K562 (cell line): ENCODE results near the gene NAA38. TPM values are rescaled to one million over a fixed set of nuclear protein-coding genes. Genes with fewer than 3 reads are reported as not detected.

Source experiments
- ATF2 ChIP-seq: sonication (generic); formaldehyde crosslinking; IDR thresholded peaks from 2 replicates; pipeline ENCODE4 v1.8.1; 2022; ENCODE audit warnings: missing genetic modification reagents
- E2F1 ChIP-seq: sonication (generic); formaldehyde crosslinking; IDR thresholded peaks from 2 replicates; pipeline ENCODE4 v1.8.1; 2023; ENCODE audit warnings: mild to moderate bottlenecking, missing genetic modification reagents, moderate library complexity
- KLF1 ChIP-seq: fragments of 450-650 bp; IDR thresholded peaks from 2 replicates; pipeline ENCODE4 v1.6.1; 2016; ENCODE audit warnings: missing genetic modification characterization, missing compliant biosample characterization
- MAZ ChIP-seq, 2 experiments: fragments of 450-650 bp in 1 of 2; sonication (generic) in 1 of 2; formaldehyde crosslinking; IDR thresholded peaks in 1 of 2; conservative IDR thresholded peaks in 1 of 2; 2 replicates each; pipeline versions ENCODE4 v1.4.0 to v1.5.0; 2020; ENCODE audit warnings: mild to moderate bottlenecking in 1 of 2, missing genetic modification reagents in 1 of 2
- MYC ChIP-seq, 2 experiments: fragments of 250-450 bp in 1 of 2; sonication (Bioruptor Pico) in 1 of 2; IDR thresholded peaks; 2 replicates each; pipeline versions ENCODE4 v1.5.1 to v1.6.1; 2012 to 2021; ENCODE audit warnings: low read depth in 2 of 2, borderline replicate concordance in 1 of 2, improper control_type of control experiment in 1 of 2, low read length in 1 of 2, mild to moderate bottlenecking in 1 of 2, moderate library complexity in 1 of 2
- MYNN ChIP-seq, 2 experiments: sonication (generic); formaldehyde crosslinking in 1 of 2; IDR thresholded peaks; 2 replicates each; pipeline versions ENCODE4 v1.5.0 to v1.6.1; 2016 to 2020; ENCODE audit warnings: antibody characterized with exemption in 1 of 2, missing genetic modification reagents in 1 of 2
- TAF15 ChIP-seq: fragments of 200-400 bp; formaldehyde crosslinking; IDR thresholded peaks from 2 replicates; pipeline ENCODE4 v1.6.1; 2017; ENCODE audit warnings: mild to moderate bottlenecking, low read depth, low read length, moderate library complexity
- TSHZ1 ChIP-seq: fragments of 250-450 bp; sonication (Bioruptor Pico); IDR thresholded peaks from 2 replicates; pipeline ENCODE4 v1.4.0; 2020; ENCODE audit warnings: mild to moderate bottlenecking, moderate library complexity
- ZKSCAN3 ChIP-seq: fragments of 250-450 bp; sonication (Bioruptor Pico); IDR thresholded peaks from 2 replicates; pipeline ENCODE4 v1.4.0; 2020
- ZNF318 ChIP-seq, 2 experiments: fragments of 450-650 bp; IDR thresholded peaks; 2 replicates each; pipeline ENCODE4 v1.6.1; 2016; ENCODE audit warnings: mild to moderate bottlenecking in 2 of 2, borderline replicate concordance in 1 of 2, low read depth in 1 of 2, moderate library complexity in 1 of 2
- polyA plus RNA-seq, 8 experiments: library from polyadenylated mRNA; depleted of rRNA in 4 of 8; stranded (reverse) in 5 of 8; unstranded in 3 of 8; fragments of >200 nt; fragmentation: Nextera tagmentation in 2 of 8; fragmentation: Illumina TruSeq in 1 of 8; extraction: Ambion mirVana in 2 of 8; extraction: Trizol in 1 of 8; gene quantifications; 2 replicates each; pipeline versions ENCODE4 v1.2.1 to v1.2.3, GENCODE V29; 2011 to 2014; ENCODE audit warnings: inconsistent platforms in 1 of 8, missing spikeins in 1 of 8
- total RNA-seq, 7 experiments: library from RNA; depleted of rRNA in 6 of 7; stranded (reverse); fragments of >200 nt in 6 of 7; fragmentation: Illumina TruSeq in 2 of 7; extraction: Trizol in 2 of 7; gene quantifications; 2 replicates each; pipeline versions ENCODE4 v1.2.1 to v1.2.3, GENCODE V29; 2011 to 2021; ENCODE audit warnings: low replicate concordance in 1 of 7

Gene NAA38
- total and polyA plus RNA-seq, 9 of the 15 experiments (the other 6 are each of a cell fraction or from before 2014, with no cell fraction given), result 16.4 to 99.8 (median 57.3) TPM

- TF ChIP-seq E2F1 (CRISPR knock-in tag) (no peak), KLF1 (tag) (peak; percentile 47; the same call in 1 of the 2 replicates), TSHZ1 (CRISPR knock-in tag) (no peak), MYC (IDR thresholded peaks at IDR 0.05; ENCODE audit: low read depth, low read length) (peak; percentile 90), MYC (CRISPR knock-in tag; IDR thresholded peaks at IDR 0.05; ENCODE audit: borderline replicate concordance, low read depth) (no peak), TAF15 (no peak), MAZ (CRISPR knock-in tag; conservative IDR thresholded peaks at IDR 0.05 in 1 of 2, IDR thresholded peaks at IDR 0.05 in 1 of 2) (peak; percentile 93 to 98), ZNF318 (IDR thresholded peaks at IDR 0.05; ENCODE audit: borderline replicate concordance in 1 of 2, low read depth in 1 of 2) (peak in 1 of 2 experiments; percentile 98; a peak in 2 of 4 replicates), ATF2 (peak; percentile 80; the same call in 1 of the 2 replicates), MYNN (IDR thresholded peaks at IDR 0.05) (peak; percentile 75), MYNN (CRISPR knock-in tag; IDR thresholded peaks at IDR 0.05) (no peak), ZKSCAN3 (CRISPR knock-in tag) (no peak)
Observed at GRCh38 chr17:7836596-7837407, 20.6 kb downstream of the NAA38 start (continued).
